ENCODE data around the gene SNRPB2.

Gene SNRPB2

DNA sequence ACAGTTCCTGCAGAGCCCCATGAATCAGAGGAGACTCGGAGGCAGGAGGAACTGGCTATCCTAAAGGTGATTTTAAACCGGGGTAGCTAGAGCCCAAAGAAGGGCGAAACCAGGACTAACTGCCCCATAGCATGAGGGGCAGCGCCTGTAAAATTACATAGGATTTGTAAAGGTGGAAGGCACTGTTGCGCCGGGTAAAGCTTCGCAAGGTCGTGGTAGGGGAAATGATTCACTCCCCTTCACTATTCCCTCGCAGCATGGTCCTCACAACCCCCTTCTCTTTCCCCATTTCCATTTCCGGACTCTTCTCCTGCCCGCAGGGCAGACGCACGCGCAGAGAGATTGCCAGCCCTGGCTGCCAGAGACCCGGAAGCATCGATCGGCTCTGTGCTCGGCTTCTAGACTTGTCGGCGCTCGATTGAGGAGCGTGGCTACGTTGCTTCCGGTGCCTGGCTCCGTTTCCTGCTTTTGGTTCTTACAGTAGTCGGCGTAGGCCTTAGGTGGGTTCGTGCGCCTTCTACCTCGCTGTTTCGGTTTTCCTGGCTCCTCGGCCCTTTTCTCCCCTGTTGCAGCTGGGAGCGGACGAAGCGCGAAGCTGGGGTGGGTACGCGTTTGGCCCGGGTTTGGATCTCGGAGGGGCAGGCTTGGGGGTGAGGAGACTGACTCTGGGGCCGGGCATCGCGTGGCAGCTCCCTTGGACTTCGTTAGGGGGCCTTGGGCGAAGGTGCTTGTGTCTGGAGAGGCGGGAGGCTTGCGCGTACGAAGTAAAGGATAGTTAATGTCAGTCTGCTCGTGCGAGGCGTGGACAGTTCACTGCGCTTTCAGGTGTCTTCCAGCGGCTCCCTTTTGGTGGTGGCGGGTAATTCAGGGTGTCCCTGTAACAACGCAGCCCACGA lies at the start of gene SNRPB2:
Gene SNRPB2 (plus strand): TSS at position 462 of the 896 bp plus-strand sequence. CDS start 1,677 bp downstream, outside the sequence.
- DNase-seq (ENCODE audit: low read depth): peak; percentile 95

- DNase-seq (ENCODE audit: low read depth): no peak
These were observed 45.4 kb upstream of the SNRPB2 start for GRCh38 chr20:16684416-16684815.

GRCh38 chr20:16689906-16690305 lies 39.9 kb upstream of the SNRPB2 start:
- DNase-seq (ENCODE audit: low read depth): no peak

DNA sequence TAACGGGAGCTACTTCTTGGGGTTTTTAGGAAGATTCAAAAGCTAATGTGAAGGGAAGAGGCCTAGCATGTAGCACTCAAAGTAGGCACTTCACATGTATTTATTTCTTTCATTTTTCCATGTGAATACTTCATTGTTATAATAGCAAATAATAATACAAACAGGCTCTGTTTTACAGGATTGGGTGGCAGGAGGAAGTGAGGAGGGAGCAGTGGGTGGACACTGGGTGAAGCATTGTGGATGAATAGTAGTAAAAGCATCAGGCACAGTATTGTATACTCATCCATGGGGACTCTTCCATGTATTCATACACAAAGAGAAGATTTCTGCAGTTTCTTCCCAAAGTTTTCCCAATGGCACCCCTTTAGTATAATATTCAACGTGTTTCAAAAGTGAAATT lies 38.4 kb upstream of the SNRPB2 start:
- DNase-seq (ENCODE audit: low read depth): no peak

GRCh38 chr20:16692009-16692408 lies 37.8 kb upstream of the SNRPB2 start:
- DNase-seq (ENCODE audit: low read depth): no peak

DNA sequence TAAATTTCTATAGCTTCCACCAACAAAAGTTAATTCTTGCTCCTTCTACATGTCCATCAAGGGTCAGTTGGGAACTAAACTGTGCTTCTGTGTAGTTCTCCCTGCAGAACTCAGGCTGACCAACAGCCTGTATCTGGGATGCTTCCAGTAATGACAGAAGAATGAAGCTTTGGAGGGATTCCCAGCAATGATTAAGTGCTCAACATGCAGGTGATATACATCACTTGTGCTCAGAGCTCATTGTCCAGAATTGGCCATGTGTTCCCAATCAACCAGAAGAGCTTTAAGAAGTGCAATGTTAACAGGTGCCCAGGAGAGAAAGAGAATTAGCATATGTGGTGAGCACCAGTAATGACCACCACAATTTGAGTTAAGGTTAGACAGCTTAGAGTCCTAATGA lies 37.4 kb upstream of the SNRPB2 start:
- DNase-seq (ENCODE audit: low read depth): no peak

DNA sequence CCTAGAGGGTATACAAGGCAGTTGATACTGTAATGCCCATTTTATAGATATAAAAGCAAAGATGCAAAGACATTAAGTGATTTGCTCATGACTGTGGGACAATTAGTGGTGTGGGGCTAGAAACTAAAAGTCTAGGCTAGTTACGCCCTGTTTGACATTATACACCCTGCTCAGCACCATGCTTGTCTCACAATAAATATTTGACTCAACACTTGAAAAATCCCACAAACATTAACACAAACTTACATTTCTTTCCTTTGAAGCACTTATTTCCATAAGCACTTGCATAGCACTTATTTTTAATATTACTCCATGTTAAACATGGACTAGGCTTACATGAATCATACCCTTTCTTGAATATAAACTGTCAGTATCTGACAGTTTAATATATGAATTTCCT lies 36.5 kb upstream of the SNRPB2 start:
- no peak for DNase-seq (ENCODE audit: low read depth)

DNA sequence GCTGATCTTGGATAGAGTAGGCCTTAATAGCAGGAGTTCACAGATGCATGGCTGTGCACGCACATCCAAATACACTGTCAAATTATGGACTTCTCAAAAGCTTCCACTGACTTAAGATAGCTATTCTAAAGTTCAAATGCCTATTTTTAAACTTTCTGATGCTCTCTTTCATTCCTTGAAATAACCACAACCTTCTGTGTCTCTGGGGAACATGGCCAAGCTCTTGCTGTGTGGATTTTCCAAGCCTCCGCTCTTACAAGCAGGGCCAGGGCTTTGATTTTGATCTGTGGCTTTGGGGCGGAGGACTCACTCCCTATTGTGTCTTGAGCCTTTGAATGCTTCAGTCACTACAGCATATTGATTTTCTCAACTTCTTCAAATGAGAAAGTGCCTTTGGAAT lies 35.7 kb upstream of the SNRPB2 start:
- no peak for DNase-seq (ENCODE audit: low read depth)

DNA sequence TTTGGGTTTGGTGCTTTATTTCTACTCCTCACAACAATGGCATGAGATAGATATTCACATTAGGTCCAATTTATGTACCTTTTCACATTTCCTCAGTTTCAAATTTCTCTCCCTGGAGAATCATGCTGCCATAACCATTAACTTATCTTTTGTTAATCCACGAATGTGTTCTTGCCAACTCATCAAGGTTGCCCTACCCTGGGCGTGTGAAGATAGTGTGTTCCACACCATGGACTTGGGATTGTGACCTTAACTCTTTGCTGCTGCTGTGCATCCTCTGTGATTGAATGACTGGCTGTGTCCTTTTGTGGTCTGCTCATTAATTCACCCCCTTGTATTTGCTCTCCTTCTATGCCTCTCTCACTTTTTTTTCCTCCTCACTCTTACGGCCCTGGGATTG lies 34.2 kb upstream of the SNRPB2 start:
- DNase-seq (ENCODE audit: low read depth): no peak

- DNase-seq (ENCODE audit: low read depth): no peak
These were observed 30.5 kb upstream of the SNRPB2 start for GRCh38 chr20:16699293-16699692.

GRCh38 chr20:16701296-16701695 lies 28.5 kb upstream of the SNRPB2 start:
- peak; percentile 23 for DNase-seq (ENCODE audit: low read depth)

DNA sequence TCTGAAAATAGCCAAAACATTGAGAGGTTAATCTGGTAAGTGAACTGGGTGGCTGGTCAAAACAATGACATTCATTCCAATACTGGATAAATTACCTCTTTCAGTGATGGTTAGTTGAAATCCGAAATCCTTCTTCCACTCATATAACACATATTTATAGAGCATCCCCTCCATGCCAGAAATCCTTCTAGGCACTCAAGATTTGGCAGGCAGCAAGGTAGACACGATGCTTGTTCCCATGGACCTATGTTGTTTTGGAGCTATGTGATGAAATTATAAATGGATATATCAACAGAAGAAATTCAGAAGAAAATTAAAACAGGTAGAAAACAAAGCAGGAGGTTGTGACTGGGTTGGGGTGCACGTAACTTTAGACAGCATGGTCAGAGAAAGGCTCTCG lies 26.3 kb upstream of the SNRPB2 start:
- no peak for DNase-seq (ENCODE audit: low read depth)

DNA sequence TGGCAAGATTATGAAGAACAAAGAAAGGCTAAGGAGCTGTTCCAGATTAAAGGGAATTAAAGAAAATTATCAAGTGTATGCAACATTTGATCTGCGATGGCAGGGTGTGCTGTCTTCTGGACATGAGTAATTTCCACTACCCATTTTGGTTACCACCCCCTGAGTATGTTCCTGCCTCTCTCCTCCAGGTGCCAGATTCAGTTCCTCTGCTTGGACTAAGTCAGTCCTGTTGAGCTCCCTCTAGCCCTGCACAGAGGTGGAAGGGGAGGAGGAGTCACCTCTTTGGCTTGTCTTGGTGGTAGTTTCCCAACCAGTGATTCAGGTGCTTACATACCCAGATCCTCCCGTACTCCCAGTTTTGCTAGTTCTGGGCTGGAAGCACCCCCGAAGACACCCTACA lies 22.2 kb upstream of the SNRPB2 start:
- DNase-seq (ENCODE audit: low read depth): no peak

DNA sequence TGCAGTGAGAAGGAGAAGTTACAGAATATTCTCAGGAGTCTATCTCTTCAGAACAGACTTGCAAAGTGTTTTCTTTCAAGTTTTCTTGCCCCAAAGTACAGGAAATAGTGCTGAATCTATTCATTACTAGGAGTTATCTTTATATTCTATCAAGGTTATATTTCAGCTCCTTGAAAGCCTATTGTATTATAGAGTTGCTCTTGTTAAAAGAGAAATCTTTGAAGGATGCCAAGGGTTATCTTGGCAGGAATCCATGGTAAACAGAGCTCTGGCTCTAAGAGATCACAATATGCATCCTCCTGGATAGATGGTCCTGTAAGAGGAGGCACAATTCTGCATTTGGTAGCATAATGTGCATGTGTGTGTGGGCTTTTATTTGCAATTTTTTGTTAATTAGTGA lies 21.2 kb upstream of the SNRPB2 start:
- DNase-seq (ENCODE audit: low read depth): no peak

DNA sequence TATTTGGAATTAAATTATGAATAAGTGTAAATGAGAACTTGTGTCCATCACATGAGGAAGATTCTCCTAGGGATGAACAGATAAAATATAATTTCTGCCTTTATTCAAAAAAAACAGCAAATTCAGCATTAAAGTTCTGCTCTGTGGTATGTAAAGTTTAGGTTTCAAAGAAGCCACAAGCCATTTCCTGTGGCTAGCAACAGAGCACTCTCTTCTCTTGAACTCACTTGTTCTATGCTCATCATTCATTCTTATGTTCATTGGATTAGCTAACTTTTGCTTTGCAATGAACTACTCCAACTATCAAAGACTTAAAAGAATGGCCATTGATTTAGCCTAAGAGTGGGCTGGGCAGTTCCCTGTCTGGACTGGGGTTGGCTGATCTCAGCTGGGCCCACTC lies 20.8 kb upstream of the SNRPB2 start:
- DNase-seq (ENCODE audit: low read depth): no peak

DNA sequence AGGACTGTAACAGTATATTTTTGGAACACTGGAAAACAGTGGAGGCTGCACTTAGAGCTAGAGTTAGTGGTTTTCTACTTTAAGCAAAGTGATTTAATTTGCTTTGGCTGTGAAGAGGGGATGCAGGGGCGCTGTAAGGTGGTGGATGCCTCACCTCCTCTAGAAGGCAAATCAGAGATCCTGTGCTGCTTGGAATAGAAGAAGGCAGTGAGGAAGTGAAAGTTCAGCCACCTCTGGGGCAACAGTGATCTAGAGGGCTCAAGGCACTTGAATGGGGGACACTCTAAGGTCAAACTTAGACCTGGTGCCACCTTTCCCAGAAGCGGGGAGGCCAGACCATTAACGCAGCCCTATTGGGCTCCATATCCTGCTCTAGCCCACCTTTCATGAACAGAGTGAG lies 19.0 kb upstream of the SNRPB2 start:
- DNase-seq (ENCODE audit: low read depth): no peak

DNA sequence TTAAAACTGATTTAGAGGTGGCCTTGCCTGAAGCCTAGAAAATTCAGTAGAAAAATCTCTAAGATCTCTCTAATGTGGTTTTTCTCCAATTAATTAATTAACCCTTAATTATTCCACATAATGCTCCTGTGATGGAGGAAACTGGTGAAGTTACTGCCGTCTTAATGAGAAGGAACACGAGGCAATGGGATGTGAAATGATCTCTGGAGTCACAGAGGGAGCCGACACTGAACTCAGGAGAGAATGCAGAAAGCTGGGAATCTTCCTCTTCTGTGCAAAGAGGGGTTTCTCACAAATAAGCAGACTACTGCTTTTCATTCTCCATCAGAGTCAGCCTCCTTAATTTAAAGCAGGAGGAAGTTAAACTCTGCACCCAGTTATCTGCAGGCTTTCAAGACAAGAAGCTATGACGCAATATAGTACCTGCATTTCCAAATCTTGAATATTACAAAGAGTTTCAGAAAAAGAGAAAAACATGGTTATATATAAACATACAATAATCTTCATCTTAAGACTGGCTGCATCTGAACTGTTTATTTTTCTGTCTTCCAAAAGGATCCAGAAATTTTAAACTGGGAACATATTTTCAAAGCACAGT lies 18.1 kb upstream of the SNRPB2 start:
- no peak for DNase-seq (ENCODE audit: low read depth)

DNA sequence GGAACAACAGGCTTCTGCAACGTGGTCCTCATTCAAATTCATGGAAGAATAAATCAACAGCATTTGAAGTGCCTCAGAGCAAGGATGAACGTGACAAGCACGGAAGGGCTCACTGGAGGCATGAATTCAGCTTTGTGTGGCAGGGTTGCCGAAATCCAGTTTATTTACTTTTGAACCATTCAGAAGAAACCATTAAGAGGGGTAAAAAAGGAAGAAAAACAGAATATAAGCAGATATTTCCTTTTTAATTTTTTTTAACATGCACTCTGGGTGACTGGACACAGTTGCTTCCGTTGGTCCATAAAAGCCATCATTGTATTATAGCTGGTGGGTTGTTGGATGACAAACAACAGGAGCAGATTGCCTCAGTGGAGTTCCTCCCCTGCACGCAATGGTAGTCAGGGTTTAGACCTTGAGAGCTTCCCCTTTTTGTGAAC lies 17.3 kb upstream of the SNRPB2 start:
- DNase-seq (ENCODE audit: low read depth): no peak

DNA sequence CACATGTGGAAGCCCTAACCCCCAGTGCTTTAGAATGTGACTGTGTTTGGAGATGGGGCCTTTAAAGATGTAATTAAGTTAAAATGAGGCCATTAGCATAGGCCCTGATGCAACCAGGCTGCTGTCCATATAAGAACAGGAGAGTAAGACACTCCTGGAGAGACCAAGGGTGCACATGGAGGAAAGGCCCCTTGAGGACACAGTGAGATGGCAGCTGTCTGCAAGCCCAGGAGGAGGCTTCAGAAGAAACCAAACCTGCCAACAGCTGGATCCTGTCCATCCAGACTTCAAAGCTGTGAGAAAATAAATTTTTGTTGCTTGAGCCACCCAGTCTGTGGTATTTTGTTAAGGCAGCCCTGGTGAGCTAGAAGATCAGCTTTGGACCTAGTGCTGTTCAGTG lies 16.8 kb upstream of the SNRPB2 start:
- DNase-seq (ENCODE audit: low read depth): no peak

DNA sequence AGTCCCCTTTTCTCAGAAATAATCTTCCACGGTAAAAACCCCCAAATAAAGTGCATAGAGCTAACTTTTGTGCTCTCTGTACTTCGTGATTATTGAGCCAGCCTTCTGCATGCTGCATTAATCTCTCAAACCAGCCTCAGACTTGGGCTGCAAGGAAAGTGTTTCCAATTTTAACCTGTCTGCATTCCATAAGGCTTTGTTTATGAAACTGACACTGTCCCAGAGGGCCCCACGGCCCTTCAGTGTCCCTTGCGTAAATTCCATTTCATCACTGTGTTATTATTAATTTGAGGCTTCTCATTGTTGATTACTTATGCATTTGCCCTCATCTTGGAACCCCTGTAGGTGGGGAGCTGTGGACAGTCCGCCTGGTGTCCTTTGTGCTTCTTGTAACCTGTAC lies 15.6 kb upstream of the SNRPB2 start:
- DNase-seq (ENCODE audit: low read depth): no peak

DNA sequence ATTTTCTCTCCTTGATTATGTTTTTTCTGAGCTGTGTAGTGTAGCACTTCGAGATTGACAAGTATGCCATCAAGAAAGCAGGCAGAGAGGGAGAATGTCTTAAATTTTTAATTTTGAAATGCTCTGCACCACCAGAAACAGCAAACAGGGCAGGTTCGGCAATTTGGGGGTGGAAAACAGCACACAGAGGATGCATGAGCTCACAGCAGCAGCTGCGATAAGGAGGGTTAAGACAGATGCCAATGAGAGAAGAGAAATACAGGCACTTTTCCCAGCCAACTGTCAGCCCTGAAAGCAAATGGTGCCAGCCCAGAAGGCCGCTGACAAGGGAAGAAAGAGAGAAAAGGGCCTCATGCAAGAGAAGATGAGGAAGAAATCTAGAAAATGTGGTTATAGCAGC lies 15.1 kb upstream of the SNRPB2 start:
- DNase-seq (ENCODE audit: low read depth): no peak

GRCh38 chr20:16719421-16719820 lies 10.4 kb upstream of the SNRPB2 start:
- DNase-seq (ENCODE audit: low read depth): no peak

DNA sequence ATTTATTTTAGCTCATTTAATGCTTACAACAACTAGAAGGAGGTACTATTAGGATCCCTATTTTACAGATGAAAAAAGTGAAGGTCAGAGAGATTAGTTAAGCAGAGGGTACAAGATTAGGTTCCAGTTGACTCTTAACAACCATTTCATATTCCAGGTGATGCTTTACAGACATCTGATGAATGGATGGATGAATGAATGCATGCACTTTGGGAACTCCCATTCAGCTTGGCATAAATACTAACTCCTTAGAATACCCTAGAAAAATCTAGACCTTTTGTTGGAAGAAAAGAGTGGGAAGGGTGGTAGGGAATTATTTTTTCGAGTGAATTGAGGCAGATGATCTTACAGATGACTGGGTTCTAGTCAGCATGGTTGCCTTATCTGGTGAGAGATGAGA lies 746 bp upstream of the SNRPB2 start:
- DNase-seq (ENCODE audit: low read depth): no peak
